ENCODE measurements around the gene IL13RA1.

Gene IL13RA1

DNA sequence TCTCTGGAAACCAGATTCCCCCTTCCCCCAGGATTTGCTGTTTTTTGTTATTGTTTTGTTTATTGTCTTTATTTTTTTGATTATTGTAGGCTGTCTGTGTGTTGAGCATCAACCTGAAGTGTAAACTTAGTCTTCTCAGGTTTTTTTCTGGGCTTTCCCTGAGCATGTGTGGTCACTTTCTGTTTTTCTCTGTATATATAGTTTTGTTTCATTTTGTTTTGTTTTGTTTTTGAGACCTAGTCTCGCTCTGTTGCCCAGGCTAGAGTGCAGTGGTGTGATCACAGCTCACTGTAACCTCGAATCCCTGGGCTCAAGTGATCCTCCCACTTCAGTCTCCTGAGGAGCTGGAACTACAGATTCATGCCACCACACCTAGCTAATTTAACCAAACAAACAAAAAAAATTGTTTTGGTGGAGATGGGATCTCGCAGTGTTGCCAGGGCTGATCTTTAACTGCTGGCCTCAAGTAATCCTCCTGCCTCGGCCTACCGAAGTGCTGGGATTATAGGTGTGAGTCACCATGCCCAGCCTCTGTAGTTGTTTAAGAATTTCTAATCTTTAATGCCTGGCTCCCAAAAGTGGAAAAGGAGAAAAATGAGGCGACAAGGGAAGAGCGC is 9.1 kb downstream of the IL13RA1 start:
- Histone ChIP-seq H3K36me3 (ENCODE audit: insufficient read depth, low read length) (no peaks in the 10 kb centered on the region), H2AFZ (ENCODE audit: low read depth, low read length) (no peak overlapping the region)

DNA sequence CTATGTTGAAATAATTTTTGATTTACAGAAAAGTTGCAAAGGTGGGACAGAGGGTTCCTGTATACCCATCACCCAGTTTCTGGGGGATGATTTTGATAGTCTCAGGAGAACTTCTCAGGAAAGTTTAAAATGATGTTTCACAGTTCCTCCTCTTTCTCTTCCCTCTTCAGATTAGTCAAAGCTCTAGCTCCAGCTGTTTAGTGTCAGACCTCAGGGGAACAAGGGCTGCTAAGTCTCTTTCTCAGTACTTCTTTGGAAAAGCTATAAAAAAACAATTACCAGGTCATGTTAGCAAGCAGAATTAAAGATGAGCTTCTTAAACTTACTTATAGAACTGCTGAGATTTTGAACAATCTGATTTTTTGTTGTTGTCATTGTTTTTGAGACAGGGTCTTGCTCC is 12.2 kb downstream of the IL13RA1 start:
- H3K9me3 ChIP-seq (ENCODE audit: low read length), result no peaks in the 10 kb centered on the region

More for the DNA sequence above, 9.1 kb downstream of the IL13RA1 start:
- no peaks in the 10 kb centered on the region for H3K4me1 ChIP-seq (ENCODE audit: insufficient read depth, low read length)
- H3K9me3 ChIP-seq (ENCODE audit: low read length), result no peaks in the 10 kb centered on the region
- H3K4me3 ChIP-seq (ENCODE audit: low read length), result no peak overlapping the region
- no peaks in the 10 kb centered on the region for H3K27me3 ChIP-seq (ENCODE audit: insufficient read depth, low read length)

DNA sequence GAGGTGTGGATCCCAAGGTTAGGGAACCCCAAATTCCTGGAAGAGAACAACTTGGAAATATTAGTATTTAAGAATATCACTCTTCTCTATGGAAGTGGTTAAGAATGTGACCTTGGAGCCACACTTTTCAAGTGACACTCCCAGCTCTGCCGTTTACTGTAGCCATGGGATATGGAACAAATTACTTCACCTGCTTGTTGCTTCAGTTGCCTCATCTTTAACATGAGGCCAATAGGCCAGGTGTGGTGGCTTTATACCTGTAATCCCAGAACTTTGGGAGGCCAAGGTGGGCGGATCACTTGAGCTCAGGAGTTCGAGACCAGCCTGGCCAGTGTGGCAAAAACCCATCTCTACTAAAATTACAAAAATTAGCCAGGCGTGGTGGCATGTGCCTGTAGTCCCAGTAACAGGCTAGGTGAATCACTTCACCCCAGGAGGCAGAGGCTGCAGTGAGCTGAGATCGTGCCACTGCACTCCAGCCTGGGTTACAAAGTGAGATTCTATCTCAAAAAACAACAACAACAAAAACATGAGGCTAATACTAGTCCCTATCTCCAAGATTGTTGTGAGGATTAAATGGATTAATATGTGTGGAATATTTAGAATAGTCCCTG is 13.0 kb downstream of the IL13RA1 start:
- Histone ChIP-seq H3K27me3 (ENCODE audit: insufficient read depth, low read length) (no peaks in the 10 kb centered on the region), H3K9me3 (ENCODE audit: low read length) (no peaks in the 10 kb centered on the region), H2AFZ (ENCODE audit: low read depth, low read length) (no peak overlapping the region), H3K4me1 (ENCODE audit: insufficient read depth, low read length) (no peaks in the 10 kb centered on the region), H3K4me3 (ENCODE audit: low read length) (no peak overlapping the region), H3K36me3 (ENCODE audit: insufficient read depth, low read length) (no peaks in the 10 kb centered on the region)

More for the DNA sequence above, 12.2 kb downstream of the IL13RA1 start:
- Histone ChIP-seq H2AFZ (ENCODE audit: low read depth, low read length) (no peak overlapping the region), H3K4me1 (ENCODE audit: insufficient read depth, low read length) (no peaks in the 10 kb centered on the region), H3K4me3 (ENCODE audit: low read length) (no peak overlapping the region), H3K36me3 (ENCODE audit: insufficient read depth, low read length) (no peaks in the 10 kb centered on the region), H3K27me3 (ENCODE audit: insufficient read depth, low read length) (no peaks in the 10 kb centered on the region)

DNA sequence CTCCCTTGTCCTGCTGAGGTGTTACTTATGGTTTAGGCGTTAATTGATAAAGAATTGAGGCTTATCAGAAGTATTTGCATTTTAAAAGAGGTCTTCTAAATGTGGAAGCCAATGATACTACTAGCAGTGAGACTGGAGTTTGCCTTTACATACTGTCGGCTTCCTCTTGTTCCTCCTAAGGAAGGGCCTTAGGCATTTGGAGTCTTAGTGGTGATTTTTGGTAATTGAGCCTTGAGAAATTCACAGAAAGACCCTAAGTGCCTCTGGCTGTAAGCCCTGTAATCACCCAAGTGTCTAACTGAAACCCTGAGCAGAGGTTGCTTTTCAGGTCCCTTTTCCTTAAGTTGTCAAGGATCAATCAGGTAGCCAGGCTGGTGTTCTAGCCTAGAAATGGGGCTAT is 14.8 kb downstream of the IL13RA1 start:
- Histone ChIP-seq H3K36me3 (ENCODE audit: insufficient read depth, low read length) (no peaks in the 10 kb centered on the region), H3K9me3 (ENCODE audit: low read length) (no peaks in the 10 kb centered on the region), H3K4me3 (ENCODE audit: low read length) (no peak overlapping the region)

DNA sequence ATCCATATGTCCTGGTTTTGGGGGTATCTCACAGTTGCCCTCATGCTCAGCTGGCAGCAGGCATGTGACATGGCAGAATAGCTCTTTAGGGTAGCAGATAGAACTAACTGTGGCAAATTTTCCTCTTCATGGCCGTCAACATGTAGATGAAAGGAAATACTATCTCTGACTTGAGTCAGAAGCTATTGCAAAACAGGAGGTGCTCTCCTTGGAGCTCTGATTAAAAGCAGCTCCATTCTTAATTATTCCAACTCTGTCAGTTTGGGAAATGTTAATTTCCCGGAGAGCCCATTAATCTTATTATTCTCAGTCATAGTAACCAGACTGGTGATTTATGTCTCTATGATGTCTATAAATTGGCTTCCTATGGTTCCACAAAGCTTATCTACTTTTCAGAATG is 18.2 kb downstream of the IL13RA1 start:
- H3K4me3 ChIP-seq (ENCODE audit: low read length), result no peak overlapping the region
- no peaks in the 10 kb centered on the region for H3K36me3 ChIP-seq (ENCODE audit: insufficient read depth, low read length)
- no peaks in the 10 kb centered on the region for H3K4me1 ChIP-seq (ENCODE audit: insufficient read depth, low read length)
- no peak overlapping the region for H2AFZ ChIP-seq (ENCODE audit: low read depth, low read length)
- no peaks in the 10 kb centered on the region for H3K9me3 ChIP-seq (ENCODE audit: low read length)
- no peaks in the 10 kb centered on the region for H3K27me3 ChIP-seq (ENCODE audit: insufficient read depth, low read length)

More for the DNA sequence above, 14.8 kb downstream of the IL13RA1 start:
- Histone ChIP-seq H2AFZ (ENCODE audit: low read depth, low read length) (no peak overlapping the region), H3K4me1 (ENCODE audit: insufficient read depth, low read length) (no peaks in the 10 kb centered on the region), H3K27me3 (ENCODE audit: insufficient read depth, low read length) (no peaks in the 10 kb centered on the region)

DNA sequence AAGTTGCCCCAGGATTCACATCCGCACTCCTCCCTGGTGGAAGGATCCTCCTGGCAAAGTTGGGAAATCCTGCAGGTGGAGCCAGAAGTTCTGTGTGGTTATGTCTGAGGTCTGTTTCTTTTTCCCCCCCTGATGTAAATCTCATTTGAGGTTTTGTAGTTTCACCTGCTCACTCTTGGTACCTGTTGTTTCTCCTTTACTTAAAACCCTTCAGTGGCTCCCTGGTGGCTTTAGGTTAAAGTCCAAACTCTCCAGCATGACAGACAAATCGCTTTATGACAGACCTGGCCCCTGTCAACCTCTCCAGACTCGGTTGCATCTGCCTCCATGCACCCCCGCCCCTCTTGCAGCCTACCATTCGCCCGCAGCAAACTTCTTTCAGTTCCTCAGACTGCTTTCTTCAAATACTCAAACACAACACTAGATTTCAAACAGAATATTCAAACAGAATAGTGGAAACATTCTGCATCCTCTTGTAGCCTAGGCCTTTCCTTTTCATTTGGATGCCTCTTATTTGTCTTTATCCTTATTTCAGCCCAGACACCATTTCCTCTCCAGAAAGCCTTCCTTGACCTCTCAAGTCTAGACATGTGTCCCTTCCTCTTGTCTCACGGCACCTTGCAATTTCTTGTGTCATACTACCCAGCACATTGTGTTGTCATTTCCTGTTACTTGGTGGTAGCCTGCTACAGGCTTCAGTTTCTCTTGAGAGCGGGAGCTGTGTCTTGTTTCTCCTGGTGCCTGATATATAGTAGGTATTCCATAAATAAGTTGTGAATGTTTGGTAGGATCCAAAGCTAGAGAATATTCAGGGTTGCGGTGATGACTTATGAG is 24.8 kb downstream of the IL13RA1 start:
- H3K36me3 ChIP-seq (ENCODE audit: insufficient read depth, low read length), result no peaks in the 10 kb centered on the region
- no peaks in the 10 kb centered on the region for H3K9me3 ChIP-seq (ENCODE audit: low read length)
- H3K4me3 ChIP-seq (ENCODE audit: low read length), result no peak overlapping the region
- H3K4me1 ChIP-seq (ENCODE audit: insufficient read depth, low read length), result no peaks in the 10 kb centered on the region
- H2AFZ ChIP-seq (ENCODE audit: low read depth, low read length), result no peak overlapping the region
- no peaks in the 10 kb centered on the region for H3K27me3 ChIP-seq (ENCODE audit: insufficient read depth, low read length)

DNA sequence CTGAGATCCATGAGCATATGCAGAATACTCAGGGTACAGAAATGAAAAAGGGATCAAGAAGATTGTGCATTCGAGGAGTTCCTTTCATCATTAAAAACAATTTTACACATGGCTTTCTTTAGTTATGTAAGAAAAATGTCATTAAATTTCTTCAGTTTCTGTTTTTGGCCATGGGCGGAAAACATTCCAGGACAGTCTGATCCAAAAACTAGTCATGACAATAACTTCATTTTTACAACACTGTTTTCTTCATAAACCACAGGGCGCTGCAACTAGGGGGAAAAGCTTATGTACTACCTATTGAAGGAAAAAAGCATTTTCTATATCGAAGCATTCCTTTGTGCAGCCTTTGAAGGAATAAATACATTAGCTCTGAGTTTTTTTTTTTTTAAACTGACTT is 28.2 kb downstream of the IL13RA1 start:
- Histone ChIP-seq H3K9me3 (ENCODE audit: low read length) (no peaks in the 10 kb centered on the region), H3K4me3 (ENCODE audit: low read length) (no peak overlapping the region), H3K36me3 (ENCODE audit: insufficient read depth, low read length) (no peaks in the 10 kb centered on the region), H3K4me1 (ENCODE audit: insufficient read depth, low read length) (no peaks in the 10 kb centered on the region), H2AFZ (ENCODE audit: low read depth, low read length) (no peak overlapping the region), H3K27me3 (ENCODE audit: insufficient read depth, low read length) (no peaks in the 10 kb centered on the region)

DNA sequence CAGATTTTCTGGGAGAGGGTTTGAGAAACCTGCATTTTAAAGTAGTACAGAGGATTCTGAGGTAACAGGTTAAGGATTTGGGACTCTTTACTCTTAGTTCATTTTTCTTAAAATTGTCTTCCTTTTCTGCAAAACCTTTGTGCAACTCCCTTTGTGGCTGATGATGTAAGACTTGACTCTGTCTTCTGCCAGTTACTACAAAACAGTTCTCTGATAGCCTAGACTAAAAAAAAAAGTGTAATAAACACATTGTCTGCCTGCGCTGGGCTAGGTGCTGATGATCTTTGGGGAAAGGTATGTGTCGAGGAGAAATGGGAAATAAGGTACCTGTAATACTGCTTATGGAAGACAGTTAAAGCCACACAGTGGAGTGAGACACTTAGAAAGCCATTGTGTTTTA is 28.7 kb downstream of the IL13RA1 start:
- H3K27me3 ChIP-seq (ENCODE audit: insufficient read depth, low read length), result no peaks in the 10 kb centered on the region
- H3K9me3 ChIP-seq (ENCODE audit: low read length), result no peaks in the 10 kb centered on the region
- H2AFZ ChIP-seq (ENCODE audit: low read depth, low read length), result no peak overlapping the region
- no peak overlapping the region for H3K4me3 ChIP-seq (ENCODE audit: low read length)
- no peaks in the 10 kb centered on the region for H3K36me3 ChIP-seq (ENCODE audit: insufficient read depth, low read length)
- H3K4me1 ChIP-seq (ENCODE audit: insufficient read depth, low read length), result no peaks in the 10 kb centered on the region

DNA sequence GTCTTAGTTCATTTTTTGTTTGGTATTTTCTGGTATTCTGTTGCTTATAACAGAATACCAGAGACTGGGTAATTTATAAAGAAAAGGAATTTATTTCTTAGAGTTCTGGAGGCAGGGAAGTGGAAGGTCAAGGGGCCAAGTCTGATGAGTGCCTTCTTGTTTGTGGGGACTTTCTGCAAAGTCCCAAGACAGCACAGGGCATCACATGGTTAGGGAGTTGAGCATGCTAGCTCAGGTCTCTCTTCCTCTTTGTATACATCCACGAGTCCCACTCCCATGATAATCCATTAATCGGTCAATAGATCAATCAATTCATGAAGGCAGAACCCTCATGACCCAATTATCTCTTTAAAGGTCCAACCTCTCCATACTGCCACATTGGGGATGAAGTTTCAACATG is 31.1 kb downstream of the IL13RA1 start:
- Histone ChIP-seq H3K9me3 (ENCODE audit: low read length) (no peaks in the 10 kb centered on the region), H2AFZ (ENCODE audit: low read depth, low read length) (no peak overlapping the region), H3K27me3 (ENCODE audit: insufficient read depth, low read length) (no peaks in the 10 kb centered on the region), H3K4me3 (ENCODE audit: low read length) (no peak overlapping the region), H3K4me1 (ENCODE audit: insufficient read depth, low read length) (no peaks in the 10 kb centered on the region), H3K36me3 (ENCODE audit: insufficient read depth, low read length) (no peaks in the 10 kb centered on the region)

DNA sequence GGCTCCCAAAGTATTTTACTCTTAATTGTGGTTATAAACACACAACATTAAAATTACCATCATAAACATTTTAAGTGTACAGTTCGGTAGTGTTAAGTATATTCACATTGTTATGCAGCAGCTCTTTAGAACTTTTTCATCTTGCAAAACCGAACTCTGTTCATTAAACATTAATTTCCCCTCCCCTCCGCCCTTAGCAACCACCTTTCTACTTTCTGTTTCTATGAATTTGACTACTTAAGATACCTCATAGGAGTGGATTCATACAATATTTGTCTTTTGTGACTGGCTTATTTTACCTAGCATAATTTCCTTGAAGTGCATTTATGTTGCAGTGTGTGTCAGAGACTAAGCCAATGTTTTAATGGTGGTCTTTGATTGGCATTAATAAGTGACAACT is 32.6 kb downstream of the IL13RA1 start:
- no peak overlapping the region for H2AFZ ChIP-seq (ENCODE audit: low read depth, low read length)
- H3K4me3 ChIP-seq (ENCODE audit: low read length), result no peak overlapping the region
- no peaks in the 10 kb centered on the region for H3K9me3 ChIP-seq (ENCODE audit: low read length)
- no peaks in the 10 kb centered on the region for H3K36me3 ChIP-seq (ENCODE audit: insufficient read depth, low read length)
- H3K27me3 ChIP-seq (ENCODE audit: insufficient read depth, low read length), result no peaks in the 10 kb centered on the region
- no peaks in the 10 kb centered on the region for H3K4me1 ChIP-seq (ENCODE audit: insufficient read depth, low read length)

DNA sequence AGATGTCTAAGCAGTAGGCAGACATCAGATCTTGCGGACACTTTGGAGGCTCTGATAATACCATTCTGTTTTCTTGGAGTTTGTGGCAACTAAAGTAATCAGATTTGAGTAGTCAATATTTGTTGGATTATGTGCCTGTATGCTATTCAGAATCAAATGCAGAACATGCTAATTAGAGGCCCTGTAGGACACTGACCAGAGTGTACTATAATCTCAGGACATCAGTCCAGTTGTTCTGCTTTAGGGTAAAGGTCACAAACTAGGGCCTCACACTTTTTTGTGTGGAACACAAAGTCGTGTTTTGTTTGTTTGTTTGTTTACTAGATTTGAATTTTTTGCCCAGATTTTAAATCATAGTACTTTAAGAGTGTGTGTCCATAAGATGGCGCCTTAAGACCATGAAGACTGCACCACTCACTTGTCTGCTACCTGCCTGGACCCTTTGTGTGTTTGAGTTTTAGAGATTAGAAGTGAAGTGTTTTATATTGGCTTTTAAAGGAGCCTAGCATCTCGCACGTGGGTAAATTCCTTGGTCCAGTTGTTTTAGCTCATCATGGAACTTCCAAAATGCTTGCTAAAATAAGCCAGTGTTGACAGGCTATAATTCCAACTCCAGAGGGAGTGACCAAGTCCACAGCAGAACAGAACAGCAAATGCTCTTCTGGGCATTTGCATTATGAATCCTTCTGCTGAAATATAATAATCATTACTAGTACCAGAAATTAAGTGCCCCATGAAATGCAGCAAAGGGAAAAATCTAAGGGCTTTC is 34.7 kb downstream of the IL13RA1 start:
- Histone ChIP-seq H3K4me1 (ENCODE audit: insufficient read depth, low read length) (no peaks in the 10 kb centered on the region), H2AFZ (ENCODE audit: low read depth, low read length) (no peak overlapping the region), H3K4me3 (ENCODE audit: low read length) (no peak overlapping the region), H3K36me3 (ENCODE audit: insufficient read depth, low read length) (no peaks in the 10 kb centered on the region), H3K9me3 (ENCODE audit: low read length) (no peaks in the 10 kb centered on the region), H3K27me3 (ENCODE audit: insufficient read depth, low read length) (no peaks in the 10 kb centered on the region)

DNA sequence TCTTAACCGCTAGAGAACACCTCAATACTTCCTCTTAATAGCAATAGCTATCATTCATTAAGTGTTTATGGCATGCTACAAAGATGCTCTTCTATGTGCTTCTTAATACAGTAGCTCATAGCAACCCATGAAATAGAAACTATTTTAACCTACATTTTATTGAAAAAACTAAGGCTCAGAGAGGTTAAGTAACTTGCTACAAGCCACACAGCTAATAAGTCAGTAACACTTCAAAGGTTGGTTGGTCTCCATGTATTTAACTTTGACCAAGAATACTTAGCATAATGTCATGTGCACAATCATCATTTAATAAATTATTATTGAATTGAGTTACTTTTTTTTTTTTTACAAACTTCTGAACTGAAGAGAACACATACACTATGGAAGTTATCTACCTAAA is 36.1 kb downstream of the IL13RA1 start:
- Histone ChIP-seq H3K4me3 (ENCODE audit: low read length) (no peak overlapping the region), H3K4me1 (ENCODE audit: insufficient read depth, low read length) (no peaks in the 10 kb centered on the region), H2AFZ (ENCODE audit: low read depth, low read length) (no peak overlapping the region), H3K9me3 (ENCODE audit: low read length) (no peaks in the 10 kb centered on the region), H3K36me3 (ENCODE audit: insufficient read depth, low read length) (no peaks in the 10 kb centered on the region), H3K27me3 (ENCODE audit: insufficient read depth, low read length) (no peaks in the 10 kb centered on the region)

DNA sequence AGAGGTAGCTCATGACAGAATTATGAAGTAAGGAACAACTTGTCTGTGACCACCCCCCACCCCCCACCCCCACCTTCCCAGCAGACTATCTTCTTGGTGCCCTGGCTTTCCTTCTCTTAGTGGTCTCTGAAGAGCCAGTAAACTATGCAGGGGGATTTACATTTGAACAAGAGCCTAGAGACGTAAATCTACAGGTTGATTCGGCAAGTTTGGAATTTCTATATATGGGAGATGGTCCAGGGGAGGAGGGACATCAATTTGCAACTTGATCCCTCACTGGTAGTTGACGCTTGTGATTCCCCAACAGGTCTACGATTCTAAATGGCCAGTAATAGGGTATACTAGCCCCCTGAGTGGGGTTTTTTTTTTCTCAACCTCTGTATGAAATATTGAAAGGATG is 36.7 kb downstream of the IL13RA1 start:
- Histone ChIP-seq H3K4me1 (ENCODE audit: insufficient read depth, low read length) (no peaks in the 10 kb centered on the region), H3K4me3 (ENCODE audit: low read length) (no peak overlapping the region), H3K36me3 (ENCODE audit: insufficient read depth, low read length) (no peaks in the 10 kb centered on the region), H2AFZ (ENCODE audit: low read depth, low read length) (no peak overlapping the region), H3K27me3 (ENCODE audit: insufficient read depth, low read length) (no peaks in the 10 kb centered on the region), H3K9me3 (ENCODE audit: low read length) (no peaks in the 10 kb centered on the region)
